Measurements from ENCODE around the gene PIGC.

The PIGC gene

GRCh38 chr1:172443666-172444453 is at the start of gene PIGC:
Gene PIGC, minus strand, starts transcription at chr1:172444069. Its CDS starts 1,447 bp downstream, at chr1:172442622.
- peak; percentile 91 to 92 for DNase-seq

GRCh38 chr1:172492421-172492820 is 48.6 kb upstream of the PIGC start:
- no peak for DNase-seq

- DNase-seq: no peak
These were observed 46.0 kb upstream of the PIGC start for GRCh38 chr1:172489847-172490246.

GRCh38 chr1:172488393-172488792 is 44.5 kb upstream of the PIGC start:
- no peak for DNase-seq

GRCh38 chr1:172487550-172487949 is 43.7 kb upstream of the PIGC start:
- no peak for DNase-seq

- DNase-seq: no peak
These were observed 43.1 kb upstream of the PIGC start for GRCh38 chr1:172486805-172487454.

- no peak for DNase-seq
These were observed 41.8 kb upstream of the PIGC start for GRCh38 chr1:172485626-172486025.

GRCh38 chr1:172484252-172484651 is 40.4 kb upstream of the PIGC start:
- no peak for DNase-seq

GRCh38 chr1:172483448-172483847 is 39.6 kb upstream of the PIGC start:
- no peak for DNase-seq

- no peak for DNase-seq
These were observed 38.2 kb upstream of the PIGC start for GRCh38 chr1:172482044-172482443.

- DNase-seq: no peak
These were observed 36.6 kb upstream of the PIGC start for GRCh38 chr1:172480431-172480830.

- DNase-seq: no peak
These were observed 34.6 kb upstream of the PIGC start for GRCh38 chr1:172478485-172478884.

GRCh38 chr1:172477741-172478140 is 33.9 kb upstream of the PIGC start:
- no peak for DNase-seq

GRCh38 chr1:172477216-172477615 is 33.3 kb upstream of the PIGC start:
- no peak for DNase-seq

GRCh38 chr1:172476218-172476811 is 32.4 kb upstream of the PIGC start:
- DNase-seq: no peak

GRCh38 chr1:172473842-172474241 is 30.0 kb upstream of the PIGC start:
- no peak for DNase-seq

- no peak for DNase-seq
These were observed 29.4 kb upstream of the PIGC start for GRCh38 chr1:172473302-172473701.

- no peak for DNase-seq
These were observed 28.6 kb upstream of the PIGC start for GRCh38 chr1:172472495-172472894.

- no peak for DNase-seq
These were observed 27.8 kb upstream of the PIGC start for GRCh38 chr1:172471666-172472065.

- DNase-seq: no peak
These were observed 26.3 kb upstream of the PIGC start for GRCh38 chr1:172470149-172470548.

GRCh38 chr1:172469717-172470116 is 25.8 kb upstream of the PIGC start:
- no peak for DNase-seq

- DNase-seq: no peak
These were observed 24.4 kb upstream of the PIGC start for GRCh38 chr1:172468296-172468695.

GRCh38 chr1:172467446-172467845 is 23.6 kb upstream of the PIGC start:
- no peak for DNase-seq

- no peak for DNase-seq
These were observed 23.0 kb upstream of the PIGC start for GRCh38 chr1:172466795-172467407.
